ENCODE results near the gene BET1. TPM values are rescaled to one million over a fixed set of nuclear protein-coding genes. Genes with fewer than 3 reads are reported as not detected.

Gene BET1
- total and polyA plus RNA-seq, 9 of the 15 experiments (the other 6 are each of a cell fraction or from before 2014, with no cell fraction given): 15.8 to 190 (median 37.8) TPM

- TF ChIP-seq CBX3 (IDR thresholded peaks at IDR 0.05; ENCODE audit: borderline replicate concordance in 1 of 2, low read length in 2 of 2): no peak
- TF ChIP-seq SNIP1 (IDR thresholded peaks at IDR 0.05; ENCODE audit: low read depth): no peak
- TF ChIP-seq TCF7L2 (IDR thresholded peaks at IDR 0.05; ENCODE audit: low read depth, low read length): no peak
- TF ChIP-seq SREBF2 (CRISPR knock-in tag; IDR thresholded peaks at IDR 0.05): no peak
- no peak for TF ChIP-seq ZNF395 (CRISPR knock-in tag; IDR thresholded peaks at IDR 0.05)
- TF ChIP-seq DPF2 (IDR thresholded peaks at IDR 0.05): no peak
- peak in 1 of 2 experiments; percentile 43; a peak in 1 of 4 replicates for TF ChIP-seq CSDE1 (IDR thresholded peaks at IDR 0.05)
- peak; percentile 14; the same call in 1 of the 2 replicates for TF ChIP-seq ZBTB1 (CRISPR knock-in tag; IDR thresholded peaks at IDR 0.05; ENCODE audit: borderline replicate concordance, low read depth)
- peak; percentile 82 for TF ChIP-seq C11orf30 (IDR thresholded peaks at IDR 0.05; ENCODE audit: low read depth)
- no peak for TF ChIP-seq TAL1 (IDR thresholded peaks at IDR 0.05)
- no peak for TF ChIP-seq KDM4B (IDR thresholded peaks at IDR 0.05; ENCODE audit: borderline replicate concordance in 2 of 2, low read depth in 1 of 2)
- TF ChIP-seq MECOM (CRISPR knock-in tag; IDR thresholded peaks at IDR 0.05): no peak
- no peak for TF ChIP-seq ZNF175 (CRISPR knock-in tag; IDR thresholded peaks at IDR 0.05; ENCODE audit: low read depth)
- TF ChIP-seq ZNF511 (CRISPR knock-in tag; IDR thresholded peaks at IDR 0.05): 0 out of 2 replicates have a peak, but pooled peaks have one; percentile 17
- no peak for TF ChIP-seq THAP12 (CRISPR knock-in tag; IDR thresholded peaks at IDR 0.05)
- no peak; the same call in 1 of the 2 replicates for TF ChIP-seq KAT7 (CRISPR knock-in tag; IDR thresholded peaks at IDR 0.05; ENCODE audit: borderline replicate concordance)
- TF ChIP-seq ILF3 (IDR thresholded peaks at IDR 0.05; ENCODE audit: borderline replicate concordance): no peak
- TF ChIP-seq ZMIZ1 (IDR thresholded peaks at IDR 0.05; ENCODE audit: low read depth in 2 of 2, low read length in 2 of 2): no peak
- TF ChIP-seq ZNF23 (CRISPR knock-in tag; IDR thresholded peaks at IDR 0.05): no peak
These were observed at the start of gene BET1 (continued) for GRCh38 chr7:94004024-94004951.
